ENCODE results near the gene ABCC3.
A peak's percentile ranks its signal among the peaks of the same experiment; 100 is the strongest.
"Not testable (repeated sequence)": the region's sequence is repeated elsewhere in the genome, so short reads cannot be mapped to it uniquely, and the experiment has no call there.

The ABCC3 gene

DNA sequence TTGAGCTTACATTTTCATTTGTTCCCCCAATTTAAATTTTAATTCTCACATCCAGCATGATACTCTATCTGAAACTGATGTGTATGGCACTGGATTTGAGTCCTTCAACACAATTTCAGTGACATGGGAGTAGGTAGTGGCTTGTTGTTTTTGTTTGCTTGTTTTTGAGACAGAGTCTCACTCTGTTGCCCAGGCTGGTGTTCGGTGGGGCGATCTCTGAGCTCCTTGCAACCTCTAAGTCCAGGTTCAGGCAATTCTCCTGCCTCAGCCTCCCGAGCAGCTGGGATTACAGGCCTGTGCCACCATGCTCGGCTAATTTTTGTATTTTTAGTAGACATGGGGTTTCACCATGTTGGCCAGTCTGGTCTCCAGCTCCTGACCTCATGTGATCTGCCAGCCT lies 74.4 kb downstream of the ABCC3 start:
- DNase-seq: not testable (repeated sequence)

- DNase-seq: no peak
Observed at GRCh38 chr17:50710025-50710424, 75.3 kb downstream of the ABCC3 start.

DNA sequence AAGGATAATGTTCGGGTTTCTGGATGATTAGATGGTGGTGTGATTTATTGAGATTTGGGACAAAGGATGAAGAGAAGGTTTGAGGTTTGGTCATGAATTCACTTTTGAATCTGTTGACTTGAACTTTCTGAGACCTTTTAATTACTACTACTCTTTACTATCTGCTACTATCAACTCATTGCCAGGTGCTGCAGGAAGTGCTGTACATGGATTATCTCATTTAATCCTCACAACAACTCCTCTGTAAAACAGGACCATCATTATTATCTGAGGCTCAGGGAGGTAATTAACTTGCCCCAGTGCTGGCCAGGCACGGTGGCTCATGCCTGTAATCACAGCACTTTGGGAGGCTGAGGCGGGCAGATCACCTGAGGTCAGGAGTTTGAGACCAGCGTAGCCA lies 76.0 kb downstream of the ABCC3 start:
- DNase-seq: no peak

DNA sequence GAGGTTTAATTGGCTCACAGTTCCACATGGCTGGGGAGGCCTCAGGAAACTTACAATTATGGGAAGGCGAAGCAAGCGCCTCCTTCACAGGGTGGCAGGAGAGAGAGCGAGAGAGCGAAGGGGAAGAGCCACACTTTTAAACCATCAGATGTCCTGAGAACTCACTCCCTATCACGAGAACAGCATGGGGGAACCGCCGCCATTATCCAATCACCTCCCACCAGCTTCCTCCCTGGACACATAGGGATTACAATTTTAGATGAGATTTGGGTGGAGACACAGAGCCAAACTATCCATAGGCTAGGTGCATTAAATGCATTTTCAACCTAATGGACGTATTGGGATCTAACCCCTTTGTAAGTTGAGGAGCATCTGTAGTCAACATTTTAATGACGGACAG lies 78.0 kb downstream of the ABCC3 start:
- DNase-seq: no peak

GRCh38 chr17:50715471-50715870 lies 80.8 kb downstream of the ABCC3 start:
- no peak for DNase-seq

DNA sequence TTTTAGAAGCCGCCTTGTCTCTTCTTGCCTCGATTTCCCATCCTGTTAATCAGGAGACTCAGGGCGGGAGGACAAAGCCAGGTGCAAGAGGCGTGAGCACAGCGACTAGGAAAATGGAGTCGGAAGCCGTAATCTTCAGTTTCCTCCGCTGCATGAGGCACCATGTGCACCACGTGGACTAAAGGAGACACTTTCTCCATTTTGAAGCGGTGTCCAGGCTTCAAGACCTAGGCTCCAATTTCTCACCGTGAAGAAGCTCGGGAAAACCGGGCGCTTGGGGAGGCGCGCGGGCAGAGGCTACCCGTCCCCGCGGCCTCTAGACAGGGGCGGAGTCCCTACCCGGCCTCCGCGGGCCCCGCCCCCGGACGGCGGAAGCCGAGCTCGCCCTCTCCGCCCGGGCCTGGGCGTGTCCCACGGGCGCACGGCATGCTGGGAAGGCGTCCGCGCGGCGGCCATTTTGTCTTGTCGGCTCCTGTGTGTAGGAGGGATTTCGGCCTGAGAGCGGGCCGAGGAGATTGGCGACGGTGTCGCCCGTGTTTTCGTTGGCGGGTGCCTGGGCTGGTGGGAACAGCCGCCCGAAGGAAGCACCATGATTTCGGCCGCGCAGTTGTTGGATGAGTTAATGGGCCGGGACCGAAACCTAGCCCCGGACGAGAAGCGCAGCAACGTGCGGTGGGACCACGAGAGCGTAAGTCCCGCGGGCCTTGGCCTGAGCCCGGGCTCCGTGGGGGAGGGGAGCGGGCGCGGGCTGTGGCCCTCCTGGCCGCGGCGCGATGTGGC lies 84.7 kb downstream of the ABCC3 start, which contains the start of gene LUC7L3:
Gene LUC7L3, plus strand, starts transcription at position 460 of the 780 bp plus-strand sequence. Its CDS starts 130 bp downstream, at position 590.
- DNase-seq: peak; percentile 96

GRCh38 chr17:50719924-50720794 lies 85.5 kb downstream of the ABCC3 start:
- DNase-seq: no peak

DNA sequence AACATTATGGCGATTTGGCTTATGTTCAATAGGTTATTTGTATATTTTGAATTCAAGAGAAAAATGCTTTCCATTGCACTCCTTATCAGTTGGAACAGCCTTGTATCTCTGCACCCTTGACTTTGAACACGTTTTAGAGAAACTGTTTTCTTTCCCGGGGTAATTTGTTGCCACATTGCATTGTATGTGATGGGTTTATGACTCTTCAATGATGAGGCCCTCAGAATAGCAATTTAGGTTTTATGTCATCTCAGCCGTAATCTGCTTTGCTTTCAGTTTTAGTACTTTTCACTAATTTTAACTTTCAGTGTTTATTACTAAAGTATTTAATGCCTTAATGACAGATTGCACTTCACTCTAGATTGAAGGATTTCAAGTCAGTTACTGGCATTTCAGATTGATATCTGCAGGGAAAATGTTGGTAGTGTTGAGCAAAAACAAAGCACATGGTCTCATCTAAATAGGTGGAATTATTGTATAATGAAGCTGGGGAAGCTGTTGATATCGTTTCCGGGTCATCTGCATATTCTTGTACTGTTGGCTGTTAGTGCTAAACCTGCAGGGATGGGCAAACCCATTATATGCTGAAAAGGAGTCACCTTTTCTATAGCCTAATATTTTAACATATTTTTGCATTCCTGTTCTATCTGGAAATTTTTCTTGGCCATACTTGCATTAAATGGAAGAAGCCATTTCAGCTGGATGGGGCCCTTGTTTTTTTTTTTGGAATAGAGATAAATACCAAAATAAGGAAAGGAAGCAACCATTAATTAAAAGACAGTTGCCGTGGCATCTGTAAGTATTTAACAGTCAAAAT lies 86.7 kb downstream of the ABCC3 start:
- DNase-seq: no peak

DNA sequence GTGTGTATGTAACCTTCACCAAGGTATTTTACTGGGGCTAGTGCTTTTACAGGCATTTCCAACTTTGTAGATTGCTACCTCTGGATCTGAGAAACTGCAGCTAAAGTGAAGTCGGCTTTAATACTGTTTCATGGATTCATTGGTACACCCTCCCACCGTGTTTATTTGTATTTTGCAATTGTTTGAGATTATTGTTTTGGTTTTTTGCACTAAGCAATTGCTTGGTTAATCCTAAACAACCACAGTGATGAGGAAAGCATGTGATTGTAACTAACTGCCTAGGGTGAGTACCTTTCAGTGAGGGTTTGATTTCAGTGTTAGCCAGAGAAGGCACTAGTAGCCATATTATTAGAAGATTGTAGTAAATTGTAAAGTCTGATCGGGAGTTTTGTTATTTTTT lies 88.1 kb downstream of the ABCC3 start:
- DNase-seq: no peak

- DNase-seq: not testable (repeated sequence)
Observed at GRCh38 chr17:50724622-50725021, 89.9 kb downstream of the ABCC3 start.

DNA sequence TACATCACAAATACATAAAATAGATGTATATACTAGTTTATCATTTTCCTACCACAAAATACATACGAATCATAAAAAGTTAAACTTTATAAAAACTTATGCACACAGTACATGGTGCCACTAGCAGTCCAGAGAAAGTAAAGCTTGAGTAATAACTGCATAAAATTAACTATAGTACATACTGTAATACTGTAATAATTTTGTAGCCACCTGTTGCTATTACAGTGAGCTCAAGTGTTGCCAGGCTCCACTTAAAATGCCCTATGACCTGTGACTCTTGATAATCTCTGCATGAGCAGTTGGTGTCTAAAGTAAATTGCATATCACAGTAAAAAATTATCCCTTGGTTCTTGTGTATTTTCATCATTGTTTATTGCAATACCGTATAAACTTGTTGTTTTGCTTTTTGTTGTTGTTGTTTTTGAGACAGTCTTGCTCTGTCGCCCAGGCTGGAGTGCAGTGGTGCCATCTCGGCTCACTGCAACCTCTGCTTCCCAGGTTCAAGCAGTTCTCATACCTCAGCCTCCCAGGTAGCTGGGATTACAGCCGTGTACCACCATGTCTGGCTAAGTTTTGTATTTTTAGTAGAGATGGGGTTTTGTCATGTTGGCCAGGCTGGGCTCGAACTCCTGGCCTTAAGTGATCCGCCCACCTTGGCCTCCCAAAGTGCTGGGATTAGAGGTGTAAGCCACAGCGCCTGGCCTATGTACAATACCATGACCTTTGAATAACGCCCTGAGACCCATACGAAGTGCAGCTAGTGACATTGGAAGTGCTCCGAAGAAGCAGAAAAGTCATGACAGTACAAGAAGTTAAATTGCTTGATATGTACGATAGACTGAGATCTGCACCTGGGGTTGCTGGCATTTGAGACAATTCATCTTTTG lies 91.3 kb downstream of the ABCC3 start:
- no peak for DNase-seq

DNA sequence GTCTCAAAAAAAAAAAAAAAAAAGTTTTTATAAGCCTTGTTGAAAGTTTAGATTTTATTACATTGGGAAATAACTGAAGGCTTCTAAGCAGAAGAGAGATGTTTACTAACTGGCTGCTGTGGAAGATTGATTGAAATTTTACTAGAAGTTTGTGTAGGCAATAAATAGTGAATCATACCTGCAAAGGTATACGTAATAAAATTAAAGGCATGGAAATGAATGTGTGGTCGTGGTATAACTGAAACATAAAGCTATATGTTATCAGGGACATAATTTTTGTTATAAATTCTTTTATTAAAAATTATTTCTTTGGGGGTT lies 93.4 kb downstream of the ABCC3 start:
- no peak for DNase-seq

- no peak for DNase-seq
Observed at GRCh38 chr17:50728881-50729765, 94.4 kb downstream of the ABCC3 start.

- no peak for DNase-seq
Observed at GRCh38 chr17:50731575-50732460, 97.1 kb downstream of the ABCC3 start.

- DNase-seq: no peak
Observed at GRCh38 chr17:50735287-50735686, 100.6 kb downstream of the ABCC3 start.

DNA sequence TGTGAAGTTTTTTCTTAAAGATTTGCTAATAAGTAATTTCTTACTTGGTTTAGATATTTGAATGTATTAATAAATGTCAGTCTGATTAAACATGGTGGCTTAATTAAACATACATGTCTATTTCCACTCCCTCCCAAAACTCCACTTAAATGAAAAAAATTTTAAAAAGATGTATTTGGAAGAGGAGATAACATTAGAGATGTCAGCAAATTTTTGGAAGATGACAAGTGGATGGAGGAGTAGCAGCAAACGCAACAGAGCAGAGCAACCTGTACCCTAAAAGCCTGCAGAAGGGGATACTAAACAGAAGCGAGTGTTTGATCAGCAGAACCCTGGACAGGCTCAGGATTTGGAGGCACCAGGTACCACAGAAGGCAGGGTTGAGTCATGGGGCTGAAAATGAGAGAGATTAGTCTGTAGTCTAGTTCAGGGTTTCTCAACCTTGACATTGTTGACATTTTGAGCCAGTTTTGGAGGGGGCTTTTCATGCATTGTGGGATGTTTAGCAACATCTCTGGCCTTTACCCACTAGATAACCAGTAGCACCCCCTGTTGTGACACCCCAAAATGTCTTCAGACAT lies 102.5 kb downstream of the ABCC3 start:
- no peak for DNase-seq

- DNase-seq: no peak
Observed at GRCh38 chr17:50739098-50739497, 104.4 kb downstream of the ABCC3 start.

Measured in right forelimb (tissue), 1 donor.